Endothelial cell of umbilical vein (primary cell): ENCODE data around the gene OR2F1. TPM values are rescaled to one million over a fixed set of nuclear protein-coding genes. Genes with fewer than 3 reads are reported as not detected.

Experiments used
- BruUV-seq: library from RNA; stranded (reverse); fragments of 400-500 nt; replicated peaks from 2 replicates; lab custom pipeline; 2021; lab: Mats Ljungman, UMichigan
- CTCF ChIA-PET: fragments of 300-600, 350-600 bp; sonication (Branson Sonifier 250); formaldehyde crosslinking; loops from one replicate; lab custom pipeline; 2021; ENCODE audit warnings: antibody characterized with exemption, inconsistent platforms; lab: Charles Lee
- POLR2A ChIA-PET: fragments of 300-600, 350-600 bp; sonication (Branson Sonifier 250); formaldehyde crosslinking; loops from one replicate; lab custom pipeline; 2021; ENCODE audit warnings: antibody characterized with exemption, inconsistent platforms; lab: Charles Lee
- DNase-seq: peaks from one replicate; pipeline ENCODE4 v3.0.0-alpha.2; 2011; ENCODE audit warnings: low read depth, low spot score
- FAIRE-seq: peaks from 2 replicates; lab custom pipeline; 2011; peaks lifted over from hg19 to GRCh38; lab: Jason Lieb, UNC
- H2AFZ ChIP-seq: 2 replicates; pipeline ENCODE4 v1.6.0; 2012; ENCODE audit warnings: low read depth, low read length, control low read depth, inconsistent platforms
- H3K27ac ChIP-seq: 2 replicates; pipeline ENCODE4 v1.5.1; 2011; ENCODE audit warnings: low read depth, mild to moderate bottlenecking, control low read depth, low read length, moderate library complexity; ENCODE audit not compliant: insufficient read depth
- H3K27me3 ChIP-seq, 2 experiments: 2 replicates each; pipeline versions ENCODE4 v1.6.0 to v1.6.1; 2011; ENCODE audit warnings: low read length in 2 of 2, mixed read lengths in 1 of 2; ENCODE audit not compliant: control insufficient read depth in 2 of 2, insufficient read depth in 2 of 2
- H3K36me3 ChIP-seq, 2 experiments: 2 replicates in 1 of 2; 3 replicates in 1 of 2; pipeline ENCODE4 v1.5.1; 2011; ENCODE audit warnings: low read length in 2 of 2, mild to moderate bottlenecking in 1 of 2, moderate library complexity in 1 of 2; ENCODE audit not compliant: control insufficient read depth in 2 of 2, insufficient read depth in 2 of 2; ENCODE audit errors: extremely low read depth in 1 of 2
- H3K4me1 ChIP-seq: 3 replicates; pipeline ENCODE4 v1.5.1; 2011; ENCODE audit warnings: mild to moderate bottlenecking, low read length; ENCODE audit not compliant: control insufficient read depth, insufficient read depth; ENCODE audit errors: extremely low read depth
- H3K4me2 ChIP-seq: 2 replicates; pipeline ENCODE4 v1.6.1; 2011; ENCODE audit warnings: low read length, control low read depth, mixed read lengths; ENCODE audit not compliant: insufficient read depth
- H3K4me3 ChIP-seq, 3 experiments: fragments of 200-600 bp in 1 of 3; sonication (generic), shearing (Covaris generic) in 1 of 3; replicated peaks in 1 of 3; 2 replicates each; pipeline ENCODE4 v1.5.1; 2011 to 2016; ENCODE audit warnings: control low read depth in 3 of 3, low read length in 3 of 3, mild to moderate bottlenecking in 2 of 3, inconsistent platforms in 1 of 3, low read depth in 1 of 3, moderate library complexity in 1 of 3; ENCODE audit not compliant: insufficient read depth in 1 of 3
- H3K79me2 ChIP-seq: 2 replicates; pipeline ENCODE4 v1.6.0; 2012; ENCODE audit warnings: low read length, inconsistent platforms; ENCODE audit not compliant: control insufficient read depth, insufficient read depth
- H3K9ac ChIP-seq: replicated peaks from 2 replicates; pipeline ENCODE3; 2011; ENCODE audit warnings: low read length, control low read depth; ENCODE audit not compliant: insufficient read depth; ENCODE audit errors: extremely low read depth
- H3K9me1 ChIP-seq: replicated peaks from 3 replicates; pipeline ENCODE4 v1.6.0; 2011; ENCODE audit warnings: mild to moderate bottlenecking, low read length; ENCODE audit not compliant: control insufficient read depth, insufficient read depth; ENCODE audit errors: extremely low read depth
- H3K9me3 ChIP-seq: replicated peaks from 2 replicates; pipeline ENCODE4 v1.5.1; 2012; ENCODE audit warnings: low read length, inconsistent platforms; ENCODE audit not compliant: control insufficient read depth, insufficient read depth
- H4K20me1 ChIP-seq: replicated peaks from 2 replicates; pipeline ENCODE3; 2011; ENCODE audit warnings: mild to moderate bottlenecking, low read length; ENCODE audit not compliant: control insufficient read depth, insufficient read depth; ENCODE audit errors: extremely low read depth
- CTCF ChIP-seq, 2 donors: IDR thresholded peaks; 1 replicate in 1 of 2; 2 replicates in 1 of 2; pipeline ENCODE4 v1.5.1; 2011; ENCODE audit warnings: low read length in 2 of 2, mild to moderate bottlenecking in 2 of 2, moderate library complexity in 2 of 2, control low read depth in 1 of 2, inconsistent platforms in 1 of 2, low read depth in 1 of 2; ENCODE audit not compliant: insufficient read depth in 1 of 2; ENCODE audit errors: extremely low read depth in 1 of 2
- FOS ChIP-seq: IDR thresholded peaks from 2 replicates; pipeline ENCODE4 v1.6.1; 2011; ENCODE audit warnings: mild to moderate bottlenecking, low read length, moderate library complexity, borderline replicate concordance; ENCODE audit not compliant: insufficient read depth
- GATA2 ChIP-seq: IDR thresholded peaks from 2 replicates; pipeline ENCODE4 v1.7.0; 2011; ENCODE audit warnings: low read depth, mild to moderate bottlenecking, moderate library complexity, mixed read lengths, low read length; ENCODE audit not compliant: insufficient read length, insufficient read depth
- JUN ChIP-seq: IDR thresholded peaks from 2 replicates; pipeline ENCODE4 v1.6.1; 2011; ENCODE audit warnings: borderline replicate concordance, low read depth; ENCODE audit not compliant: insufficient read length, insufficient read depth
- MAX ChIP-seq: IDR thresholded peaks from 2 replicates; pipeline ENCODE4 v1.6.1; 2011; ENCODE audit not compliant: insufficient read depth, insufficient read length
- MYC ChIP-seq: IDR thresholded peaks from one replicate; pipeline ENCODE4 v1.6.1; 2011; ENCODE audit warnings: mild to moderate bottlenecking, low read depth, low read length
- POLR2A ChIP-seq: IDR thresholded peaks from 2 replicates; pipeline ENCODE4 v1.6.1; 2012; ENCODE audit warnings: low read depth, mild to moderate bottlenecking, control low read depth, low read length
- dilution Hi-C: fragments of 300-500 bp; cut with MboI; formaldehyde crosslinking; loops from one replicate; pipeline ENCODE4 v1.15.0; 2019; ENCODE audit warnings: low sequenced_read_pairs; ENCODE audit not compliant: extremely low pct_ligation_motif_present
- intact Hi-C: fragments of 100-400 bp; cut with micrococcal nuclease; formaldehyde crosslinking; loops from one replicate; pipeline ENCODE4 v1.10.0; 2022
- polyA plus RNA-seq, 4 experiments: library from polyadenylated mRNA; depleted of rRNA in 3 of 4; stranded (reverse) in 3 of 4; unstranded in 1 of 4; fragments of >200 nt; gene quantifications; 2 replicates each; pipeline versions ENCODE4 v1.2.1 to v1.2.3, GENCODE V29; 2011 to 2012; ENCODE audit warnings: missing spikeins in 1 of 4
- total RNA-seq: library from RNA; stranded (reverse); gene quantifications from 2 replicates; pipeline ENCODE4 v1.2.3, GENCODE V29; 2021

The OR2F1 gene
- total and polyA plus RNA-seq, 2 donors (not counting 3 experiments of a cell fraction or from before 2014, with no cell fraction given), result not detected

- Histone ChIP-seq H3K9ac (no peak within 1 kb of the TSS), H3K36me3 (no peaks in the 10 kb centered on the region), H3K79me2 (no peaks in the 10 kb centered on the region), H3K4me1 (no peaks in the 10 kb centered on the region), H3K4me3 (no peak within 1 kb of the TSS), H4K20me1 (no peaks in the 10 kb centered on the region), H3K9me3 (no peaks in the 10 kb centered on the region), H2AFZ (no peak within 1 kb of the TSS), H3K27me3 (peaks cover 2 to 7% of the 10 kb centered on the region in 2 experiments), H3K27ac (no peak within 1 kb of the TSS), H3K4me2 (no peak within 1 kb of the TSS), H3K9me1 (no peaks in the 10 kb centered on the region)
- DNase-seq (no peak), FAIRE-seq (no peak)
- dilution Hi-C loops (no loop called here), intact Hi-C loops (no loop called here)
- ChIA-PET CTCF (no interaction called here), POLR2A (no interaction called here)
- TF ChIP-seq FOS (no peak), GATA2 (no peak), CTCF (IDR thresholded peaks at IDR 0.05; ENCODE audit: extremely low read depth in 1 of 2, insufficient read depth in 1 of 2, low read depth in 1 of 2, low read length in 2 of 2) (no peak), POLR2A (no peak), MYC (no peak), MAX (no peak), JUN (no peak)
- no TSS peak for BruUV-seq
Observed at GRCh38 chr7:144000020-144000419, 45.4 kb downstream of the OR2F1 start, which contains the start of gene OR6B1. TSS of gene OR6B1 (plus strand) at chr7:144000320. CDS start at chr7:144003997, 3,677 bp downstream.
